ENCODE data around the gene KRTAP9-6. TPM values are rescaled to one million over a fixed set of nuclear protein-coding genes. Genes with fewer than 3 reads are reported as not detected.
"Not testable (repeated sequence)": the region's sequence is repeated elsewhere in the genome, so short reads cannot be mapped to it uniquely, and the experiment has no call there.

Gene KRTAP9-6
- total RNA-seq, 2 experiments from 2014 or later = not detected

- no peak overlapping the region for H3K4me3 Mint-ChIP-seq
These were observed 13.9 kb upstream of the KRTAP9-6 start for GRCh38 chr17:41251261-41251660.

GRCh38 chr17:41254861-41255260, 10.3 kb upstream of the KRTAP9-6 start:
- ChIA-PET POLR2A (no interaction called here), CTCF (no interaction called here)
- Mint-ChIP-seq H3K4me3 (no peak overlapping the region), H3K4me1 (ENCODE audit: low read depth) (no peaks in the 10 kb centered on the region), H3K36me3 (no peaks in the 10 kb centered on the region), H3K9me3 (no peaks in the 10 kb centered on the region), H3K27ac (no peak overlapping the region), H3K27me3 (peaks cover 13% of the 10 kb centered on the region)
- intact Hi-C loops (cut with micrococcal nuclease) = no loop called here
- no peak for DNase-seq

More at GRCh38 chr17:41251261-41251660, 13.9 kb upstream of the KRTAP9-6 start:
- Mint-ChIP-seq H3K4me1 (ENCODE audit: low read depth) (no peaks in the 10 kb centered on the region), H3K27ac (no peak overlapping the region), H3K36me3 (no peaks in the 10 kb centered on the region), H3K9me3 (no peaks in the 10 kb centered on the region), H3K27me3 (peaks cover 6% of the 10 kb centered on the region)
- CTCF ChIA-PET = interaction anchor here (0.6 kb wide), 1 partner anchor 522 kb away, joined by 3 read pairs; no protein-coding TSS in a partner anchor
- POLR2A ChIA-PET = no interaction called here
- intact Hi-C loops (cut with micrococcal nuclease) = no loop called here
- DNase-seq = no peak

GRCh38 chr17:41255381-41256290, 9.5 kb upstream of the KRTAP9-6 start, which contains the start of gene KRTAP9-9:
Gene KRTAP9-9, plus strand, starts transcription at chr17:41255384.
- H3K4me1 Mint-ChIP-seq (ENCODE audit: low read depth); POLR2A ChIA-PET; intact Hi-C loops (cut with micrococcal nuclease); H3K9me3 Mint-ChIP-seq; H3K27ac Mint-ChIP-seq; CTCF ChIA-PET; H3K36me3 Mint-ChIP-seq; H3K4me3 Mint-ChIP-seq; DNase-seq: not testable (repeated sequence)
- peaks cover 13% of the 10 kb centered on the region for H3K27me3 Mint-ChIP-seq

GRCh38 chr17:41256291-41256685, 8.9 kb upstream of the KRTAP9-6 start:
- Mint-ChIP-seq H3K4me1 (ENCODE audit: low read depth) (peaks cover 7% of the 10 kb centered on the region), H3K36me3 (no peaks in the 10 kb centered on the region), H3K4me3 (no peak overlapping the region), H3K27me3 (peaks cover 14% of the 10 kb centered on the region), H3K27ac (no peak overlapping the region), H3K9me3 (no peaks in the 10 kb centered on the region)
- intact Hi-C loops (cut with micrococcal nuclease) = no loop called here
- DNase-seq = no peak
- ChIA-PET POLR2A (no interaction called here), CTCF (no interaction called here)

- peaks cover 14% of the 10 kb centered on the region for H3K27me3 Mint-ChIP-seq
- H3K9me3 Mint-ChIP-seq = no peaks in the 10 kb centered on the region
- H3K4me3 Mint-ChIP-seq = no peak overlapping the region
- intact Hi-C loops (cut with micrococcal nuclease) = no loop called here
- POLR2A ChIA-PET = no interaction called here
- no peak for DNase-seq
- no peak overlapping the region for H3K27ac Mint-ChIP-seq
- CTCF ChIA-PET = no interaction called here
- H3K36me3 Mint-ChIP-seq = no peaks in the 10 kb centered on the region
- H3K4me1 Mint-ChIP-seq (ENCODE audit: low read depth) = peaks cover 8% of the 10 kb centered on the region
These were observed 6.8 kb upstream of the KRTAP9-6 start for GRCh38 chr17:41258406-41258805.

GRCh38 chr17:41263212-41263611, 2.0 kb upstream of the KRTAP9-6 start:
- Mint-ChIP-seq H3K27ac (no peak overlapping the region), H3K4me3 (no peak overlapping the region), H3K36me3 (no peaks in the 10 kb centered on the region), H3K4me1 (ENCODE audit: low read depth) (peaks cover 11% of the 10 kb centered on the region), H3K27me3 (peaks cover 4% of the 10 kb centered on the region), H3K9me3 (no peaks in the 10 kb centered on the region)
- CTCF ChIA-PET = interaction anchor here (1.0 kb wide), 1 partner anchor 386 kb away, joined by 3 read pairs; no protein-coding TSS in a partner anchor
- intact Hi-C loops (cut with micrococcal nuclease) = no loop called here
- POLR2A ChIA-PET = no interaction called here
- DNase-seq = no peak

GRCh38 chr17:41264599-41264998, 579 bp upstream of the KRTAP9-6 start:
- DNase-seq = no peak
- ChIA-PET POLR2A (no interaction called here), CTCF (no interaction called here)
- Mint-ChIP-seq H3K36me3 (no peaks in the 10 kb centered on the region), H3K27me3 (peaks cover 4% of the 10 kb centered on the region), H3K4me3 (no peak overlapping the region), H3K27ac (no peak overlapping the region), H3K4me1 (ENCODE audit: low read depth) (peaks cover 11% of the 10 kb centered on the region), H3K9me3 (no peaks in the 10 kb centered on the region)
- intact Hi-C loops (cut with micrococcal nuclease) = loop anchor here (1.0 kb wide), 1 partner anchor 12 kb away; no protein-coding TSS in a partner anchor

- Mint-ChIP-seq H3K27me3 (peaks cover 3% of the 10 kb centered on the region), H3K27ac (no peak overlapping the region), H3K4me3 (no peak overlapping the region), H3K9me3 (no peaks in the 10 kb centered on the region), H3K36me3 (no peaks in the 10 kb centered on the region), H3K4me1 (ENCODE audit: low read depth) (peaks cover 10% of the 10 kb centered on the region)
- no peak for DNase-seq
- intact Hi-C loops (cut with micrococcal nuclease) = no loop called here
- ChIA-PET POLR2A (no interaction called here), CTCF (no interaction called here)
These were observed 2.5 kb downstream of the KRTAP9-6 start for GRCh38 chr17:41267711-41268110.

GRCh38 chr17:41271323-41271722, 6.1 kb downstream of the KRTAP9-6 start:
- H3K27ac Mint-ChIP-seq; CTCF ChIA-PET; POLR2A ChIA-PET; H3K27me3 Mint-ChIP-seq; intact Hi-C loops (cut with micrococcal nuclease); DNase-seq; H3K36me3 Mint-ChIP-seq; H3K4me3 Mint-ChIP-seq; H3K9me3 Mint-ChIP-seq; H3K4me1 Mint-ChIP-seq (ENCODE audit: low read depth): not testable (repeated sequence)

GRCh38 chr17:41271858-41272257, 6.7 kb downstream of the KRTAP9-6 start:
- CTCF ChIA-PET = no interaction called here
- H3K9me3 Mint-ChIP-seq = no peaks in the 10 kb centered on the region
- H3K4me1 Mint-ChIP-seq (ENCODE audit: low read depth) = peaks cover 7% of the 10 kb centered on the region
- no peak overlapping the region for H3K27ac Mint-ChIP-seq
- intact Hi-C loops (cut with micrococcal nuclease) = no loop called here
- H3K4me3 Mint-ChIP-seq = no peak overlapping the region
- POLR2A ChIA-PET = no interaction called here
- DNase-seq = no peak
- peaks cover 8% of the 10 kb centered on the region for H3K27me3 Mint-ChIP-seq
- no peaks in the 10 kb centered on the region for H3K36me3 Mint-ChIP-seq

GRCh38 chr17:41275648-41276190, 10.5 kb downstream of the KRTAP9-6 start, which contains the start of gene KRTAP9-7:
Gene KRTAP9-7, plus strand, starts transcription at chr17:41275698. Its CDS starts 0 bp downstream, at chr17:41275698.
- DNase-seq; CTCF ChIA-PET; POLR2A ChIA-PET; H3K27me3 Mint-ChIP-seq; H3K4me1 Mint-ChIP-seq (ENCODE audit: low read depth); H3K36me3 Mint-ChIP-seq; H3K4me3 Mint-ChIP-seq; H3K27ac Mint-ChIP-seq; H3K9me3 Mint-ChIP-seq: not testable (repeated sequence)
- intact Hi-C loops (cut with micrococcal nuclease) = loop anchor here (1.0 kb wide), 1 partner anchor 11 kb away; no protein-coding TSS in a partner anchor

- ChIA-PET POLR2A (no interaction called here), CTCF (no interaction called here)
- no peak for DNase-seq
- Mint-ChIP-seq H3K4me3 (no peak overlapping the region), H3K9me3 (no peaks in the 10 kb centered on the region), H3K27me3 (peaks cover 8% of the 10 kb centered on the region), H3K4me1 (ENCODE audit: low read depth) (no peaks in the 10 kb centered on the region), H3K36me3 (no peaks in the 10 kb centered on the region), H3K27ac (no peak overlapping the region)
- intact Hi-C loops (cut with micrococcal nuclease) = no loop called here
These were observed 13.2 kb downstream of the KRTAP9-6 start for GRCh38 chr17:41278176-41278955.

All from activated CD4-positive, alpha-beta memory T cell treated with anti-CD3 and anti-CD28 coated beads for 36 hours (primary cell).